ENCODE results near the gene TESK2. TPM values are rescaled to one million over a fixed set of nuclear protein-coding genes. Genes with fewer than 3 reads are reported as not detected.

The TESK2 gene
- total and polyA plus RNA-seq, 2 of the 13 experiments (the other 11 are each of a cell fraction or from before 2014, with no cell fraction given) = 5.5 to 9.6 TPM

DNA sequence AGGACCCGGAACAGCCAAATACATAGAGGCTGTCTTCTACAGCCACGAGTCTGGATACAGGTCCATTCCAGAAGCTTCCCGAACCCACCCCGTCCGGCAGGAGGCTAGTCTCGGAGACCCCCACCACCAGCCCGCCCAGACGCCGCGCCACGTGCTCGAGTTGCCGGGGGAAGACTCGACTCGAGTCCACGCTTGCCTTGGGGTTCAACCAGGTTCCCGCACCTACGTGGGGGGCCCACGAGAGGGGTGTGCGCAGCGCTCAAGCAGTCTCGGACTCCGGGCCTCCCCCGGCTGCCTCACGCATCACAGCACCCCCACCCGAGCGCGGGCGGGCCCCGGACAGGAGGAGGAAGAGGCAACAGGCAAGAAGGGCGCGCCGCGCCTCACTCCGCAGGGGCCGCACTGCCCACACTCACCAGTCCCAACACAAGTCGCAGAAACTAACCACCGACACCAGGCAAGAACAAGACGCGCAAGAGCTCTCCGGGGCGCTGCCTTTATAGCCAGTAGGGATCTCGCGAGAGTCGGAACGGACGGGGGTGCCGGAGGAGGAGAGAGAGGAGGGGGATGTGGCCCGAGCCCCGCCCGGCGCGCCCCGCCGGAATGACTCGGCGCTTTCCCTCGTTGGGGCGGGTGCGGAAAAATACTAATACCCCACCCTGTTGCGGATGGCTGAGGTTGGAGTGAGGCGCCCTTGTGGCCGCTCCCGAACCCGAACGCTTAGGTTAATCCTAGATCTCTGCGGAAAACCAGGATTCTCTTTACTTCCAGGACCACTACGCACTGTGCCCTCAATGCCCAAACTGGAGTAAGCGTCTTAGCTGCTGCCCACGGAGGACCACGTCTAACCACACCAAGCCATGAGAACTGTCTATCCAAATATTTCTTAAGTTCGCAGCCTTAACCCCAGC, 30.7 kb upstream of the TESK2 start, which contains the start of gene PRDX1 (continued):
- peak; percentile 83 for TF ChIP-seq GABPB1 (CRISPR knock-in tag; IDR thresholded peaks at IDR 0.05)
- peak; percentile 80 for TF ChIP-seq RXRB (CRISPR knock-in tag; IDR thresholded peaks at IDR 0.05; ENCODE audit: borderline replicate concordance)
- TF ChIP-seq SOX5 (CRISPR knock-in tag; IDR thresholded peaks at IDR 0.05; ENCODE audit: borderline replicate concordance) = peak; percentile 71
- TF ChIP-seq HCFC1 (IDR thresholded peaks at IDR 0.05; ENCODE audit: low read depth, low read length) = peak; percentile 52
- peak; percentile 48; the same call in 1 of the 2 replicates for TF ChIP-seq ZSCAN25 (CRISPR knock-in tag; IDR thresholded peaks at IDR 0.05)
- peak; percentile 42; the same call in 1 of the 2 replicates for TF ChIP-seq ZNF543 (CRISPR knock-in tag; IDR thresholded peaks at IDR 0.05)
- peak; percentile 55; the same call in 1 of the 2 replicates for TF ChIP-seq SPEN (CRISPR knock-in tag; IDR thresholded peaks at IDR 0.05; ENCODE audit: low read depth)
- TF ChIP-seq PHF21A (CRISPR knock-in tag; IDR thresholded peaks at IDR 0.05) = peak; percentile 81; the same call in 1 of the 2 replicates
- TF ChIP-seq, protein P1, sequence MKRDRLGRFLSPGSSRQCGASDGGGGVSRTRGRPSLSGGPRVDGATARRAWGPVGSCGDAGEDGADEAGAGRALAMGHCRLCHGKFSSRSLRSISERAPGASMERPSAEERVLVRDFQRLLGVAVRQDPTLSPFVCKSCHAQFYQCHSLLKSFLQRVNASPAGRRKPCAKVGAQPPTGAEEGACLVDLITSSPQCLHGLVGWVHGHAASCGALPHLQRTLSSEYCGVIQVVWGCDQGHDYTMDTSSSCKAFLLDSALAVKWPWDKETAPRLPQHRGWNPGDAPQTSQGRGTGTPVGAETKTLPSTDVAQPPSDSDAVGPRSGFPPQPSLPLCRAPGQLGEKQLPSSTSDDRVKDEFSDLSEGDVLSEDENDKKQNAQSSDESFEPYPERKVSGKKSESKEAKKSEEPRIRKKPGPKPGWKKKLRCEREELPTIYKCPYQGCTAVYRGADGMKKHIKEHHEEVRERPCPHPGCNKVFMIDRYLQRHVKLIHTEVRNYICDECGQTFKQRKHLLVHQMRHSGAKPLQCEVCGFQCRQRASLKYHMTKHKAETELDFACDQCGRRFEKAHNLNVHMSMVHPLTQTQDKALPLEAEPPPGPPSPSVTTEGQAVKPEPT (CRISPR knock-in tag; IDR thresholded peaks at IDR 0.05; ENCODE audit: low read depth) = peak; percentile 85; the same call in 1 of the 2 replicates
- TF ChIP-seq, protein P2, sequence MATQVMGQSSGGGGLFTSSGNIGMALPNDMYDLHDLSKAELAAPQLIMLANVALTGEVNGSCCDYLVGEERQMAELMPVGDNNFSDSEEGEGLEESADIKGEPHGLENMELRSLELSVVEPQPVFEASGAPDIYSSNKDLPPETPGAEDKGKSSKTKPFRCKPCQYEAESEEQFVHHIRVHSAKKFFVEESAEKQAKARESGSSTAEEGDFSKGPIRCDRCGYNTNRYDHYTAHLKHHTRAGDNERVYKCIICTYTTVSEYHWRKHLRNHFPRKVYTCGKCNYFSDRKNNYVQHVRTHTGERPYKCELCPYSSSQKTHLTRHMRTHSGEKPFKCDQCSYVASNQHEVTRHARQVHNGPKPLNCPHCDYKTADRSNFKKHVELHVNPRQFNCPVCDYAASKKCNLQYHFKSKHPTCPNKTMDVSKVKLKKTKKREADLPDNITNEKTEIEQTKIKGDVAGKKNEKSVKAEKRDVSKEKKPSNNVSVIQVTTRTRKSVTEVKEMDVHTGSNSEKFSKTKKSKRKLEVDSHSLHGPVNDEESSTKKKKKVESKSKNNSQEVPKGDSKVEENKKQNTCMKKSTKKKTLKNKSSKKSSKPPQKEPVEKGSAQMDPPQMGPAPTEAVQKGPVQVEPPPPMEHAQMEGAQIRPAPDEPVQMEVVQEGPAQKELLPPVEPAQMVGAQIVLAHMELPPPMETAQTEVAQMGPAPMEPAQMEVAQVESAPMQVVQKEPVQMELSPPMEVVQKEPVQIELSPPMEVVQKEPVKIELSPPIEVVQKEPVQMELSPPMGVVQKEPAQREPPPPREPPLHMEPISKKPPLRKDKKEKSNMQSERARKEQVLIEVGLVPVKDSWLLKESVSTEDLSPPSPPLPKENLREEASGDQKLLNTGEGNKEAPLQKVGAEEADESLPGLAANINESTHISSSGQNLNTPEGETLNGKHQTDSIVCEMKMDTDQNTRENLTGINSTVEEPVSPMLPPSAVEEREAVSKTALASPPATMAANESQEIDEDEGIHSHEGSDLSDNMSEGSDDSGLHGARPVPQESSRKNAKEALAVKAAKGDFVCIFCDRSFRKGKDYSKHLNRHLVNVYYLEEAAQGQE (IDR thresholded peaks at IDR 0.05; ENCODE audit: borderline replicate concordance in 1 of 2, low read depth in 1 of 2, low read length in 2 of 2) = peak in 1 of 2 experiments; percentile 83; a peak in 2 of 4 replicates
- no peak for TF ChIP-seq ZSCAN12 (CRISPR knock-in tag; IDR thresholded peaks at IDR 0.05)
- no peak for TF ChIP-seq ZNF207 (IDR thresholded peaks at IDR 0.05; ENCODE audit: borderline replicate concordance)
- TF ChIP-seq, protein P3, sequence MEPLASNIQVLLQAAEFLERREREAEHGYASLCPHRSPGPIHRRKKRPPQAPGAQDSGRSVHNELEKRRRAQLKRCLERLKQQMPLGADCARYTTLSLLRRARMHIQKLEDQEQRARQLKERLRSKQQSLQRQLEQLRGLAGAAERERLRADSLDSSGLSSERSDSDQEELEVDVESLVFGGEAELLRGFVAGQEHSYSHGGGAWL (CRISPR knock-in tag; IDR thresholded peaks at IDR 0.05) = peak; percentile 98
- TF ChIP-seq ZNF234 (CRISPR knock-in tag; conservative IDR thresholded peaks at IDR 0.05) = 0 out of 2 replicates have a peak, but pooled peaks have one; percentile 88
- TF ChIP-seq, protein P4, sequence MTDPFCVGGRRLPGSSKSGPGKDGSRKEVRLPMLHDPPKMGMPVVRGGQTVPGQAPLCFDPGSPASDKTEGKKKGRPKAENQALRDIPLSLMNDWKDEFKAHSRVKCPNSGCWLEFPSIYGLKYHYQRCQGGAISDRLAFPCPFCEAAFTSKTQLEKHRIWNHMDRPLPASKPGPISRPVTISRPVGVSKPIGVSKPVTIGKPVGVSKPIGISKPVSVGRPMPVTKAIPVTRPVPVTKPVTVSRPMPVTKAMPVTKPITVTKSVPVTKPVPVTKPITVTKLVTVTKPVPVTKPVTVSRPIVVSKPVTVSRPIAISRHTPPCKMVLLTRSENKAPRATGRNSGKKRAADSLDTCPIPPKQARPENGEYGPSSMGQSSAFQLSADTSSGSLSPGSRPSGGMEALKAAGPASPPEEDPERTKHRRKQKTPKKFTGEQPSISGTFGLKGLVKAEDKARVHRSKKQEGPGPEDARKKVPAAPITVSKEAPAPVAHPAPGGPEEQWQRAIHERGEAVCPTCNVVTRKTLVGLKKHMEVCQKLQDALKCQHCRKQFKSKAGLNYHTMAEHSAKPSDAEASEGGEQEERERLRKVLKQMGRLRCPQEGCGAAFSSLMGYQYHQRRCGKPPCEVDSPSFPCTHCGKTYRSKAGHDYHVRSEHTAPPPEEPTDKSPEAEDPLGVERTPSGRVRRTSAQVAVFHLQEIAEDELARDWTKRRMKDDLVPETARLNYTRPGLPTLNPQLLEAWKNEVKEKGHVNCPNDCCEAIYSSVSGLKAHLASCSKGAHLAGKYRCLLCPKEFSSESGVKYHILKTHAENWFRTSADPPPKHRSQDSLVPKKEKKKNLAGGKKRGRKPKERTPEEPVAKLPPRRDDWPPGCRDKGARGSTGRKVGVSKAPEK (CRISPR knock-in tag; IDR thresholded peaks at IDR 0.05; ENCODE audit: borderline replicate concordance) = peak; percentile 61; the same call in 1 of the 2 replicates
- TF ChIP-seq U2AF1 (optimal IDR thresholded peaks at IDR 0.05; ENCODE audit: low read depth, low read length) = peak; percentile 96
- peak; percentile 94; the same call in 1 of the 2 replicates for TF ChIP-seq NFKB2 (CRISPR knock-in tag; IDR thresholded peaks at IDR 0.05; ENCODE audit: borderline replicate concordance)
- peak; percentile 90 for TF ChIP-seq MIXL1 (CRISPR knock-in tag; IDR thresholded peaks at IDR 0.05)
- TF ChIP-seq MEIS1 (CRISPR knock-in tag; IDR thresholded peaks at IDR 0.05; ENCODE audit: borderline replicate concordance) = no peak
